Stomach (tissue), 9 donors: ENCODE results near the gene ZNF121. TPM values are rescaled to one million over a fixed set of nuclear protein-coding genes. Genes with fewer than 3 reads are reported as not detected.

Experiments used
- DNase-seq, 2 donors: peaks; one replicate each; pipeline versions ENCODE4 v3.0.0 to v3.0.0-alpha.2; 2013 to 2019
- H3K27ac ChIP-seq, 5 donors: fragments of 200-600 bp in 4 of 5; sonication (generic) in 4 of 5; one replicate each; pipeline ENCODE4 v1.5.1; 2013 to 2019; ENCODE audit warnings: mild to moderate bottlenecking in 1 of 5, moderate library complexity in 1 of 5
- H3K27me3 ChIP-seq, 3 donors: fragments of 200-600 bp; sonication (generic); one replicate each; pipeline ENCODE4 v1.5.1; 2017 to 2019; ENCODE audit warnings: mixed run types in 1 of 3
- H3K36me3 ChIP-seq, 4 donors: fragments of 200-600 bp; sonication (generic); 1 replicate in 3 of 4; 2 replicates in 1 of 4; pipeline ENCODE4 v1.5.1; 2016 to 2019
- H3K4me1 ChIP-seq, 4 donors: fragments of 200-600 bp; sonication (generic); one replicate each; pipeline ENCODE4 v1.5.1; 2016 to 2019
- H3K4me3 ChIP-seq, 4 donors: fragments of 200-600 bp; sonication (generic) in 3 of 4; one replicate each; pipeline ENCODE4 v1.5.1; 2016 to 2019; ENCODE audit warnings: mild to moderate bottlenecking in 1 of 4
- H3K9me3 ChIP-seq, 4 donors: fragments of 200-600 bp; sonication (generic); one replicate each; pipeline ENCODE4 v1.5.1; 2016 to 2019
- EP300 ChIP-seq: sonication (generic); formaldehyde crosslinking; IDR thresholded peaks from one replicate; pipeline ENCODE4 v1.6.1; 2017; ENCODE audit warnings: antibody characterized with exemption
- POLR2A ChIP-seq, 4 donors: fragments of 450-650 bp; IDR thresholded peaks; one replicate each; pipeline ENCODE4 v1.6.1; 2016; ENCODE audit warnings: antibody characterized with exemption in 4 of 4, control low read depth in 2 of 4, mild to moderate bottlenecking in 1 of 4, moderate library complexity in 1 of 4
- POLR2AphosphoS5 ChIP-seq, 3 donors: sonication (generic); formaldehyde crosslinking; IDR thresholded peaks; one replicate each; pipeline ENCODE4 v1.6.1; 2016; ENCODE audit warnings: antibody characterized with exemption in 3 of 3
- WGBS, 5 donors: extraction: QIAGEN DNeasy Blood & Tissue Kit in 3 of 5; methylation state at CpG; one replicate each; pipeline versions ENCODE4 v1.1.5 to v1.1.7; 2013 to 2018; 5-methylcytosine and 5-hydroxymethylcytosine counted together
- intact Hi-C: fragments of 100-400 bp; cut with DNase I; formaldehyde crosslinking; loops from one replicate; pipeline ENCODE4 v1.15.1; 2023; ENCODE audit warnings: low total_unique reads
- polyA plus RNA-seq, 3 donors: library from polyadenylated mRNA; stranded (reverse); fragments of 200-250 nt; gene quantifications; one replicate each; pipeline ENCODE4 v1.2.3, GENCODE V29; 2013
- total RNA-seq, 5 donors: library from RNA; depleted of rRNA; stranded (reverse); fragments of >200 nt; gene quantifications; one replicate each; pipeline versions ENCODE4 v1.1.0 to v1.2.3, GENCODE V29; 2014 to 2016
- TF ChIP-seq, protein P1 (sequence below), 7 experiments: fragments of 450-650 bp in 4 of 7; fragments of 200-600 bp in 3 of 7; sonication (generic) in 3 of 7; IDR thresholded peaks; one replicate each; pipeline ENCODE4 v1.5.1; 2016 to 2019; ENCODE audit warnings: antibody characterized with exemption in 7 of 7, control low read depth in 2 of 7, mild to moderate bottlenecking in 1 of 7
- donor health status: healthy with polysubstance abuse.
- donor health status: Bipolar disorder and iron deficiency.
- donor health status: healthy.

The ZNF121 gene
- total and polyA plus RNA-seq, 8 donors = 1.8 to 72.4 (median 12.5) TPM

DNA sequence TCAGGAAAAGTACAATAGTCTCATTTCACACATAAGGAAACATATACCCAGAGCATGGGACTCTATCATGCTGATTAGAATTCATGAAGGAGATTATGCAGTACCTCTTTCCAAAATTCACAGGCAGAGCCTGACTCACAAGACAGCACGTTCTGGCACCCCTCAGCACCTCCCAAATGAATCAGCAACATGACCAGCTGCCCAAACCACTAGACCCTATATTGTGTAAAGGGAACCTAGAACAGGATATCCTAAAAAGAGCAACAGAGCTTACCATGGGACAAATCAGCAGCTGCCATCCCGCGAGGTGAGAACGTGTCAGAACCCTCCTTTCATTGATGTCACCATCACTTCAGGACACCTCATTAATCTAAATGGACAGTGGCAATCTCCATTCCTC lies 48.4 kb downstream of the ZNF121 start:
- DNase-seq = no peak
- Histone ChIP-seq H3K36me3 (peaks cover 54 to 60% (median 59%) of the 10 kb centered on the region in 4 donors), H3K9me3 (peaks cover 27 to 72% (median 57%) of the 10 kb centered on the region in 4 donors), H3K4me3 (no peak overlapping the region), H3K27me3 (no peaks in the 10 kb centered on the region), H3K27ac (no peak overlapping the region), H3K4me1 (peaks cover 0 to 25% (median 10%) of the 10 kb centered on the region in 4 donors)
- WGBS, 5 donors = 93 to 96% (median 96%) methylated on average over 4 of the region's 4 CpGs
- no peak for TF ChIP-seq POLR2AphosphoS5 (IDR thresholded peaks at IDR 0.05)
- intact Hi-C loops = no loop called here

DNA sequence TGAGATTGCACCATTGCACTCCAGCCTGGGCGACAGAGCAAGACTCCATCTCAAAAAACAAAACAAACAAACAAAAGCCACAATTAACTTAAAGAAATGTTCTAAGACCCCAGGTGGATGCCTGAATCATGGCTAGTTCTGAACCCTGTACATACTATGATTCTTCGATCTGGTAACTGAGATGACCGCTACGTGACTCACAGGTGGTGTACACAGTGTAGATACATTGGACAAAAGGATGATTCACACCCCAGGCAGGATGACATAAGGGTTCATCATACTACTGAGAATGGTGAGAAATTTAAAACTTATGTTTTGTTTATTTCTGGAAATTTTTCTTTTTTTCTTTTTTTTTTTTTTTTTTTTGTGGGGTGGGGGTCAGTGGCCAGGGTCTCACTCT lies 52.4 kb downstream of the ZNF121 start:
- peaks cover 86 to 100% (median 99%) of the 10 kb centered on the region in 4 donors for H3K36me3 ChIP-seq
- DNase-seq = no peak
- TF ChIP-seq, protein P1, sequence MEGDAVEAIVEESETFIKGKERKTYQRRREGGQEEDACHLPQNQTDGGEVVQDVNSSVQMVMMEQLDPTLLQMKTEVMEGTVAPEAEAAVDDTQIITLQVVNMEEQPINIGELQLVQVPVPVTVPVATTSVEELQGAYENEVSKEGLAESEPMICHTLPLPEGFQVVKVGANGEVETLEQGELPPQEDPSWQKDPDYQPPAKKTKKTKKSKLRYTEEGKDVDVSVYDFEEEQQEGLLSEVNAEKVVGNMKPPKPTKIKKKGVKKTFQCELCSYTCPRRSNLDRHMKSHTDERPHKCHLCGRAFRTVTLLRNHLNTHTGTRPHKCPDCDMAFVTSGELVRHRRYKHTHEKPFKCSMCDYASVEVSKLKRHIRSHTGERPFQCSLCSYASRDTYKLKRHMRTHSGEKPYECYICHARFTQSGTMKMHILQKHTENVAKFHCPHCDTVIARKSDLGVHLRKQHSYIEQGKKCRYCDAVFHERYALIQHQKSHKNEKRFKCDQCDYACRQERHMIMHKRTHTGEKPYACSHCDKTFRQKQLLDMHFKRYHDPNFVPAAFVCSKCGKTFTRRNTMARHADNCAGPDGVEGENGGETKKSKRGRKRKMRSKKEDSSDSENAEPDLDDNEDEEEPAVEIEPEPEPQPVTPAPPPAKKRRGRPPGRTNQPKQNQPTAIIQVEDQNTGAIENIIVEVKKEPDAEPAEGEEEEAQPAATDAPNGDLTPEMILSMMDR (IDR thresholded peaks at IDR 0.05) = no peak
- TF ChIP-seq POLR2AphosphoS5 (IDR thresholded peaks at IDR 0.05) = no peak
- TF ChIP-seq POLR2A (IDR thresholded peaks at IDR 0.05) = no peak
- TF ChIP-seq EP300 = no peak
- H3K27me3 ChIP-seq = no peaks in the 10 kb centered on the region
- H3K9me3 ChIP-seq = peaks cover 58 to 100% (median 92%) of the 10 kb centered on the region in 4 donors
- H3K4me1 ChIP-seq = peaks cover 0 to 8% (median 3%) of the 10 kb centered on the region in 4 donors
- no peak overlapping the region for H3K27ac ChIP-seq
- WGBS, 5 donors = 90 to 99% (median 97%) methylated on average over 4 of the region's 4 CpGs
- intact Hi-C loops = no loop called here
- no peak overlapping the region for H3K4me3 ChIP-seq

DNA sequence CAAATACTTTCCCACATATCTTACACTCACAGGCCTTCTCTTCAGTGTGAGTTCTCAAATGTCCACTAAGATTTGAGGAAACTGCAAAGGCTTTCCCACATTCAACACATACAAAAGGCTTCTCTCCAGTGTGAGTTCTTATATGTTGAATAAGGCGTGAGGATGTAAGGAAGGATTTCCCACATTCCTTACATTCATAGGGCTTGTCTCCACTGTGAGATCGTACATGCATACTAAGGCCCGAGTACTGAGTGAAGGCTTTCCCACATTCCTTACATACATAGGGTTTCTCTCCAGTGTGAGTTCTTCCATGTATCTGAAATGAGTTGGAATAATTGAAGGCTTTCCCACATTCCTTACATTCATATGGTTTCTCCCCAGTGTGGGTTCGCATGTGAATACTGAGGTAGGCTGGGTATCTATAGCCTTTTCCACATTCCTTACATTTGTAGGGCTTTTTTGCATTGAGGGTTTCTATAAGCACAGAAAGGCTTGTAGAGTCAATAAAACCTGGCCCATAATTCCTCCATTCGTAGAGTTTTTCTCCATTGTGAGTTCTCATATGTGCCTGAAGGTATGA lies 55.5 kb downstream of the ZNF121 start:
- no peak for DNase-seq
- H3K9me3 ChIP-seq = peaks cover 66 to 100% (median 99%) of the 10 kb centered on the region in 4 donors
- WGBS, 5 donors = 97 to 99% (median 98%) methylated on average over 5 of the region's 5 CpGs

DNA sequence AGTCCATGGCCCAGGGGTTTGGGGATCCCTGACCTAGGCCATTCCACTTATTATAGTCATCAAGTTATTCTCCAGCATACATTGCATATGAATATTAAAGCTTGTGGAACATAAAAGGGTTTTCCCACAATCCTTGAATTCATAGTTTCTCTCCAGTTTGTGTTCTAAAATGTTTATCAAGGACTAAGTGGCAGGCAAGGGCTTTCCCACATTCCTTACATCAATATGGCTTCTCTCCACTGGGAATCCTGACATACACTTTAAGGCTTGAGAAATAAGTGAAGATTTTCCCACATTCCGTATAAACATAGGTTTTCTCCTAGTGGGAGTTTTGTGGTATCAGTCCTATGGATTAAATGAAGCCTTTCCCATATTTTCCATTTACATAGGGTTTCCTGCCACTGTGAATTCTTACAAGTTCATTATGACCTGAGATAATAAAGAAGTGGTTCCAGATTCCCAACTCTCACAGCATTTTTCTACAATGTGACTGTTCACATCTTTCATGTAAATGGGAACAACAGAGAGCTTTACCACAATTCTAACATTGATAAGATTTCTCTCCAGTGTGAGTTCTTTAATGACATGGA lies 60.3 kb downstream of the ZNF121 start:
- TF ChIP-seq, protein P1 (IDR thresholded peaks at IDR 0.05) = no peak
- no peak for TF ChIP-seq POLR2AphosphoS5 (IDR thresholded peaks at IDR 0.05)
- no peak for TF ChIP-seq POLR2A (IDR thresholded peaks at IDR 0.05)
- TF ChIP-seq EP300 = no peak
- Histone ChIP-seq H3K4me1 (no peaks in the 10 kb centered on the region), H3K9me3 (peaks cover 60 to 100% (median 99%) of the 10 kb centered on the region in 4 donors), H3K36me3 (peaks cover 15 to 77% (median 39%) of the 10 kb centered on the region in 4 donors), H3K4me3 (no peak overlapping the region), H3K27ac (no peak overlapping the region), H3K27me3 (no peaks in the 10 kb centered on the region)
- intact Hi-C loops = no loop called here
- 94 to 98% (median 97%) methylated on average over 1 of the region's 1 CpG for WGBS, 5 donors
- no peak for DNase-seq

More for the DNA sequence above, 55.5 kb downstream of the ZNF121 start:
- H3K4me3 ChIP-seq = no peak overlapping the region
- no peaks in the 10 kb centered on the region for H3K27me3 ChIP-seq
- H3K27ac ChIP-seq = no peak overlapping the region
- peaks cover 61 to 97% (median 83%) of the 10 kb centered on the region in 4 donors for H3K36me3 ChIP-seq
- no peaks in the 10 kb centered on the region for H3K4me1 ChIP-seq
- TF ChIP-seq POLR2A (IDR thresholded peaks at IDR 0.05) = no peak
- no peak for TF ChIP-seq EP300
- TF ChIP-seq POLR2AphosphoS5 (IDR thresholded peaks at IDR 0.05) = no peak
- TF ChIP-seq, protein P1 (IDR thresholded peaks at IDR 0.05) = no peak
- intact Hi-C loops = no loop called here

Other genes with a start within 250 kb of the ZNF121 start
- 1 to 10 TPM in 4 of 5 donors, not detected in 1; 1.6 to 4.6 (median 3.2) TPM for gene ZNF177, start 221.5 kb downstream of the ZNF121 start, total RNA-seq
- gene ZNF177, start 221.5 kb downstream of the ZNF121 start, polyA plus RNA-seq = 1 to 10 TPM in 1 of 3 donors, under 1 TPM in 2; 0.50 to 2.4 (median 0.92) TPM
- gene ZNF266, start 148.9 kb downstream of the ZNF121 start, total RNA-seq = 10 to 100 TPM; 15.2 to 37.8 (median 26.8) TPM
- gene ZNF266, start 148.9 kb downstream of the ZNF121 start, polyA plus RNA-seq = 10 to 100 TPM in 1 of 3 donors, 1 to 10 TPM in 2; 6.4 to 39.6 (median 9.9) TPM
- not detected for gene ZNF560, start 85.9 kb downstream of the ZNF121 start, total RNA-seq
- not detected for gene ZNF560, start 85.9 kb downstream of the ZNF121 start, polyA plus RNA-seq
- 10 to 100 TPM in 1 of 5 donors, 1 to 10 TPM in 4; 1.4 to 22.2 (median 5.8) TPM for gene ZNF426, start 45.9 kb downstream of the ZNF121 start, total RNA-seq
- 1 to 10 TPM; 2.0 to 3.2 (median 2.3) TPM for gene ZNF426, start 45.9 kb downstream of the ZNF121 start, polyA plus RNA-seq
- 10 to 100 TPM in 3 of 5 donors, 1 to 10 TPM in 2; 7.0 to 47.9 (median 18.7) TPM for gene ZNF561, start 36.7 kb upstream of the ZNF121 start, total RNA-seq
- gene ZNF561, start 36.7 kb upstream of the ZNF121 start, polyA plus RNA-seq = 10 to 100 TPM; 11.6 to 24.7 (median 20.2) TPM
- gene ZNF562, start 90.6 kb upstream of the ZNF121 start, total RNA-seq = 10 to 100 TPM; 16.5 to 45.9 (median 20.4) TPM
- 1 to 10 TPM; 3.4 to 7.5 (median 5.7) TPM for gene ZNF562, start 90.6 kb upstream of the ZNF121 start, polyA plus RNA-seq
- gene ZNF846, start 184.2 kb upstream of the ZNF121 start, total RNA-seq = 10 to 100 TPM in 2 of 5 donors, 1 to 10 TPM in 3; 1.3 to 22.4 (median 5.8) TPM
- 1 to 10 TPM; 6.0 to 7.5 (median 6.9) TPM for gene ZNF846, start 184.2 kb upstream of the ZNF121 start, polyA plus RNA-seq
- gene FBXL12, start 234.6 kb upstream of the ZNF121 start, total RNA-seq = 100 to 1,000 TPM in 1 of 5 donors, 10 to 100 TPM in 4; 11.1 to 185 (median 29.0) TPM
- gene FBXL12, start 234.6 kb upstream of the ZNF121 start, polyA plus RNA-seq = 10 to 100 TPM; 12.3 to 18.3 (median 17.4) TPM
- 100 to 1,000 TPM in 3 of 5 donors, 10 to 100 TPM in 2; 11.3 to 213 (median 124) TPM for gene UBL5, start 243.4 kb upstream of the ZNF121 start, total RNA-seq
- gene UBL5, start 243.4 kb upstream of the ZNF121 start, polyA plus RNA-seq = 100 to 1,000 TPM; 864 to 962 (median 934) TPM